Panc1 (cell line): ENCODE data around the gene LAMC3. TPM values are rescaled to one million over a fixed set of nuclear protein-coding genes. Genes with fewer than 3 reads are reported as not detected.

Experiments used
- ATAC-seq: fragments of 200-7000 bp; cut with Tn5 transposase; 2 replicates; pipeline ENCODE4 v1.9.1; 2020; ENCODE audit warnings: mild to moderate bottlenecking, moderate library complexity
- BruUV-seq: library from RNA; stranded (reverse); fragments of 400-500 nt; replicated peaks from 2 replicates; lab custom pipeline; 2021; lab: Mats Ljungman, UMichigan
- CTCF ChIA-PET: fragments of 300-600 bp; sonication (Branson Sonifier 250); formaldehyde crosslinking; loops from one replicate; lab custom pipeline; 2022; ENCODE audit warnings: antibody characterized with exemption; lab: Charles Lee
- POLR2A ChIA-PET: fragments of 300-600 bp; sonication (Branson Sonifier 250); formaldehyde crosslinking; loops from one replicate; lab custom pipeline; 2022; ENCODE audit warnings: antibody characterized with exemption; lab: Charles Lee
- DNase-seq: peaks from one replicate; pipeline ENCODE4 v3.0.0-alpha.2; 2010; ENCODE audit warnings: low read depth, low spot score
- H3K27ac ChIP-seq: 2 replicates; pipeline ENCODE4 v1.5.1; 2011; ENCODE audit warnings: mild to moderate bottlenecking, low read length, inconsistent platforms
- H3K27me3 ChIP-seq: fragments of 200-500 bp; sonication (Bioruptor generic); 2 replicates; pipeline ENCODE4 v1.6.0; 2014; ENCODE audit warnings: low read length, inconsistent platforms; ENCODE audit not compliant: control insufficient read depth, insufficient read depth
- H3K36me3 ChIP-seq: fragments of 200-500 bp; sonication (Bioruptor generic); 2 replicates; pipeline ENCODE4 v1.5.1; 2014; ENCODE audit warnings: inconsistent platforms, mild to moderate bottlenecking, low read length, moderate library complexity; ENCODE audit not compliant: control insufficient read depth, insufficient read depth
- H3K4me1 ChIP-seq: 2 replicates; pipeline ENCODE4 v1.5.1; 2011; ENCODE audit warnings: inconsistent platforms, mild to moderate bottlenecking, low read length, moderate library complexity; ENCODE audit not compliant: control insufficient read depth, insufficient read depth
- H3K4me3 ChIP-seq, 2 experiments: 2 replicates each; pipeline ENCODE4 v1.5.1; 2011 to 2012; ENCODE audit warnings: low read depth in 2 of 2, low read length in 2 of 2, mild to moderate bottlenecking in 2 of 2, inconsistent platforms in 1 of 2, moderate library complexity in 1 of 2
- H3K9me3 ChIP-seq: fragments of 200-500 bp; sonication (Bioruptor generic); 2 replicates; pipeline ENCODE4 v1.5.1; 2014; ENCODE audit warnings: low read depth, mild to moderate bottlenecking, inconsistent platforms, low read length, moderate library complexity; ENCODE audit not compliant: control insufficient read depth, insufficient read depth
- CTCF ChIP-seq: fragments of 450-650 bp; IDR thresholded peaks from 2 replicates; pipeline ENCODE4 v1.5.1; 2017; ENCODE audit warnings: mild to moderate bottlenecking
- POLR2AphosphoS5 ChIP-seq: IDR thresholded peaks from 2 replicates; pipeline ENCODE4 v1.6.1; 2012; ENCODE audit warnings: mild to moderate bottlenecking, low read depth, low read length, moderate library complexity
- REST ChIP-seq, 2 experiments: IDR thresholded peaks; 2 replicates each; pipeline ENCODE4 v1.6.1; 2011 to 2012; ENCODE audit warnings: low read depth in 2 of 2, control low read depth in 1 of 2, low read length in 1 of 2, mild to moderate bottlenecking in 1 of 2, moderate library complexity in 1 of 2; ENCODE audit not compliant: insufficient read depth in 1 of 2
- SIN3A ChIP-seq: IDR thresholded peaks from 2 replicates; pipeline ENCODE4 v1.6.1; 2012; ENCODE audit warnings: low read depth, mild to moderate bottlenecking, low read length, moderate library complexity, borderline replicate concordance; ENCODE audit not compliant: insufficient read depth
- TCF7L2 ChIP-seq: IDR thresholded peaks from 2 replicates; pipeline ENCODE4 v1.6.1; 2011; ENCODE audit warnings: mild to moderate bottlenecking, low read depth, low read length, inconsistent platforms
- in situ Hi-C: cut with HindIII; loops from 2 replicates; pipeline ENCODE4 v1.10.0; 2016; ENCODE audit warnings: low sequenced_read_pairs, low pct_unique_long_range_greater_than_20kb
- intact Hi-C: fragments of 100-400 bp; cut with micrococcal nuclease; formaldehyde crosslinking; loops from one replicate; pipeline ENCODE4 v1.10.0; 2022; ENCODE audit not compliant: unreplicated experiment
- total RNA-seq: library from RNA; stranded (reverse); gene quantifications from one replicate; pipeline ENCODE4 v1.2.1, GENCODE V29; 2021; ENCODE audit not compliant: unreplicated experiment

LAMC3 gene
- total RNA-seq, 1 experiment from 2014 or later, result 16.4 TPM

- DNase-seq (no peak), ATAC-seq (no peak)
- Histone ChIP-seq H3K4me1 (no peaks in the 10 kb centered on the region), H3K9me3 (no peaks in the 10 kb centered on the region), H3K4me3 (no peak overlapping the region), H3K27me3 (no peaks in the 10 kb centered on the region), H3K36me3 (no peaks in the 10 kb centered on the region), H3K27ac (no peak overlapping the region)
- no TSS peak for BruUV-seq
- intact Hi-C loops, result loop anchor here (1.0 kb wide), 1 partner anchor 37 kb away; no protein-coding TSS in a partner anchor
- POLR2A ChIA-PET, result interaction anchor here (0.6 kb wide), 2 partner anchors 112 to 345 kb away, joined by 13 to 16 read pairs; no protein-coding TSS in a partner anchor
- TF ChIP-seq TCF7L2, result no peak
- no peak for TF ChIP-seq REST (IDR thresholded peaks at IDR 0.05; ENCODE audit: insufficient read depth in 1 of 2, low read depth in 2 of 2, low read length in 1 of 2)
- no peak for TF ChIP-seq POLR2AphosphoS5
- TF ChIP-seq CTCF, result no peak
- TF ChIP-seq SIN3A, result no peak
- CTCF ChIA-PET, result interaction anchor here (0.6 to 1.6 kb wide), 4 partner anchors 9 to 179 kb away, joined by 3 to 17 read pairs (median 9); partner anchors contain the start of gene LAMC3
- in situ Hi-C loops, result no loop called here
Measured at GRCh38 chr9:131045300-131046092, 36.5 kb downstream of the LAMC3 start.

GRCh38 chr9:131046093-131046380, 37.1 kb downstream of the LAMC3 start:
- in situ Hi-C loops, result no loop called here
- no peak overlapping the region for H3K27ac ChIP-seq
- DNase-seq (no peak), ATAC-seq (no peak)
- ChIA-PET POLR2A (interaction anchor here (0.6 to 0.7 kb wide), 3 partner anchors 112 to 345 kb away, joined by 3 to 16 read pairs (median 13); no protein-coding TSS in a partner anchor), CTCF (interaction anchor here (0.6 to 1.6 kb wide), 9 partner anchors 9 to 339 kb away, joined by 3 to 22 read pairs (median 8); partner anchors contain the start of genes LAMC3 and PLPP7)
- TF ChIP-seq POLR2AphosphoS5 (no peak), CTCF (no peak), REST (IDR thresholded peaks at IDR 0.05; ENCODE audit: insufficient read depth in 1 of 2, low read depth in 2 of 2, low read length in 1 of 2) (no peak), TCF7L2 (no peak), SIN3A (no peak)
- no peaks in the 10 kb centered on the region for H3K4me1 ChIP-seq
- H3K9me3 ChIP-seq, result no peaks in the 10 kb centered on the region
- no peaks in the 10 kb centered on the region for H3K36me3 ChIP-seq
- intact Hi-C loops, result loop anchor here (1.0 kb wide), 1 partner anchor 38 kb away; no protein-coding TSS in a partner anchor
- BruUV-seq, result no TSS peak
- H3K27me3 ChIP-seq, result no peaks in the 10 kb centered on the region
- no peak overlapping the region for H3K4me3 ChIP-seq
